Stimulated activated CD8-positive, alpha-beta memory T cell treated with anti-CD3 and anti-CD28 coated beads, Interleukin-7, amount 100 ng/mL, for 24 hours (primary cell): ENCODE data around the gene IGFALS.

Source experiments
- DNase-seq: peaks from one replicate; pipeline ENCODE4 v3.0.0-alpha.2; 2020; ENCODE audit warnings: low read depth

The IGFALS gene

GRCh38 chr16:1789643-1790045 is 3.9 kb downstream of the IGFALS start:
- no peak for DNase-seq

GRCh38 chr16:1788708-1789100 is 4.8 kb downstream of the IGFALS start:
- DNase-seq = no peak

GRCh38 chr16:1788095-1788707 is 5.3 kb downstream of the IGFALS start:
- DNase-seq = no peak

GRCh38 chr16:1787322-1788094 is 6.0 kb downstream of the IGFALS start:
- DNase-seq = no peak

- DNase-seq = no peak
These were observed 6.5 kb downstream of the IGFALS start for GRCh38 chr16:1787056-1787321.

DNA sequence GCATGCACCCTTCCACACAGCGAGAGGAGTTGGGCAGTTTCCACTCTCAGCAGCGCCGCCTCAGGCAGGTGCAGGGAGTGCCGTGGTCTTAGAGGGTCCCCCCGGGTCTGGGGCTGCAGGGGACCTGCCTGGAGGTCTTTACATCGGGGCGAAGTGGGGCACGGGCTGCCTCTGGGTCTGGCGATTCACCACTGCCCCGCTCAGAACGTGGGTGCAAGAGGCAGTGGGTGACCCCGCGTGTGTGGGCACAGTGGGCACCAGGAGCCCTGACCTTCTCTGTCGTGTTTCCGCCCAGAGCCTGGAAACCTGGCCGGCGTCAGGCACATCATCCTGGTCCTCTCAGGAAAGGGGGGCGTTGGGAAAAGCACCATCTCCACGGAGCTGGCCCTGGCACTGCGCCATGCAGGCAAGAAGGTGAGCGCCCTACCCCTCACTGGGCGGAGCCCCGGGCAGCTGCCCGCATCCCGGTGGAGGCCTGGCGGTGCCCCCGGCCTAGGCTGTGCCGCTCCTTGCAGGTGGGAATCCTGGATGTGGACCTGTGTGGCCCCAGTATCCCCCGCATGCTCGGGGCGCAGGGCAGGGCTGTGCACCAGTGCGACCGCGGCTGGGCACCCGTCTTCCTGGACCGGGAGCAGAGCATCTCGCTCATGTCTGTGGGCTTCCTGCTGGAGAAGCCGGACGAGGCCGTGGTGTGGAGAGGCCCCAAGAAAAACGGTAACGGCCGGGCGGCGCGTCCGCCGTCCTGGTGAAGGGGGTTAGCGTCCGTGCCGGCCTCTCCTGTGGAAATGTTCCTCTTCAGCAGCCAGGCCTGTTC is 7.1 kb downstream of the IGFALS start:
- DNase-seq = no peak

GRCh38 chr16:1785846-1786170 is 7.7 kb downstream of the IGFALS start:
- no peak for DNase-seq

GRCh38 chr16:1784977-1785845 is 8.3 kb downstream of the IGFALS start:
- no peak for DNase-seq

- peak; percentile 95 for DNase-seq
These were observed 10.9 kb downstream of the IGFALS start, which contains the start of the genes NUBP2 and SPSB3 for GRCh38 chr16:1782408-1783264. NUBP2 (plus strand) TSS chr16:1782960; CDS start chr16:1783021, 61 bp downstream. SPSB3 (minus strand) TSS chr16:1782571; CDS start chr16:1781483, 1,088 bp downstream.

GRCh38 chr16:1781758-1782407 is 11.6 kb downstream of the IGFALS start:
- no peak for DNase-seq

DNA sequence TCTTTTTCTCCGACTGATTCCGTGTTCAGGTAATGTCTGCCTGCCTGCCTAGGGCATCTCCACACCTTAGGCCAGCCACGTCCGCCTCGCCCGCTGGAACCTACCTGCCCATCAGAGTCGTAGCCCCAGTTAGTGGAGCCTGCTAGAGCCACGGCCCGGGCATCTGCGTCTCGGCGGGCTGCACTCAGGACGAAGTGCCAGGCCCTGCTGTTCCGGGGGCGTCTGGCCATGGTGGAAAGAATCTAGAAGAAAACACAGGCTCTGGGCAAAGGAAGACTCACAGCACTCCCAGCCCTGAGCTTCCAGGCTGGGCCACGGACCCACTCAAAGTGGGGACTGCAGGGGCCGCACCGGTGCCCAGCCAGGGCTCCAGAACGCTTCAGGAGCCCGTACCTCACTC is 12.3 kb downstream of the IGFALS start:
- DNase-seq = no peak

- DNase-seq = no peak
These were observed 12.8 kb downstream of the IGFALS start for GRCh38 chr16:1780677-1781072.

- DNase-seq = no peak
These were observed 13.5 kb downstream of the IGFALS start for GRCh38 chr16:1779741-1780676.

DNA sequence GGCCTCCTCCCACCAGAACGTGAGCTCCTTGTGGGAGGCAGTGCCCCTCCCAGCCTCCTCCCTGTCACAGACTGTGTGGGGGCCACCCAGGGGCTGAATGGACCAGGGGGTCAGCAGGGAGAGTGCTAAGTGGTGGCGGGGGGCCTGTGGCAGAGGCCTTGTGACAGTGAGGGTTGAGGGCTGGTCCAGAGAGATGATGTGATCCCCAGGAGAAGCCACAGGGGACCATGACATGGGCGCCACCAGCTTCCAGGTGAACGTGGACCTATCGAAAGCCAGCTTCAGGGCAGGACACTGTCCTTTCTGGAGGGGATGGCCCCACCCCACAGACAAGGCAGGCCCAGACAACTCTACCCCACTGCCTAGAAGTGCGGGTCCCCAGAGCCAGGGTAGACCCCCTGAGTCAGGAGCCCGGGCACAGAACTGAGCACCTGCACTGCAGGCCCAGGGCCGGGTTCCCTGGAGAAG is 14.2 kb downstream of the IGFALS start:
- no peak for DNase-seq

- DNase-seq = no peak
These were observed 15.0 kb downstream of the IGFALS start for GRCh38 chr16:1778200-1779179.

DNA sequence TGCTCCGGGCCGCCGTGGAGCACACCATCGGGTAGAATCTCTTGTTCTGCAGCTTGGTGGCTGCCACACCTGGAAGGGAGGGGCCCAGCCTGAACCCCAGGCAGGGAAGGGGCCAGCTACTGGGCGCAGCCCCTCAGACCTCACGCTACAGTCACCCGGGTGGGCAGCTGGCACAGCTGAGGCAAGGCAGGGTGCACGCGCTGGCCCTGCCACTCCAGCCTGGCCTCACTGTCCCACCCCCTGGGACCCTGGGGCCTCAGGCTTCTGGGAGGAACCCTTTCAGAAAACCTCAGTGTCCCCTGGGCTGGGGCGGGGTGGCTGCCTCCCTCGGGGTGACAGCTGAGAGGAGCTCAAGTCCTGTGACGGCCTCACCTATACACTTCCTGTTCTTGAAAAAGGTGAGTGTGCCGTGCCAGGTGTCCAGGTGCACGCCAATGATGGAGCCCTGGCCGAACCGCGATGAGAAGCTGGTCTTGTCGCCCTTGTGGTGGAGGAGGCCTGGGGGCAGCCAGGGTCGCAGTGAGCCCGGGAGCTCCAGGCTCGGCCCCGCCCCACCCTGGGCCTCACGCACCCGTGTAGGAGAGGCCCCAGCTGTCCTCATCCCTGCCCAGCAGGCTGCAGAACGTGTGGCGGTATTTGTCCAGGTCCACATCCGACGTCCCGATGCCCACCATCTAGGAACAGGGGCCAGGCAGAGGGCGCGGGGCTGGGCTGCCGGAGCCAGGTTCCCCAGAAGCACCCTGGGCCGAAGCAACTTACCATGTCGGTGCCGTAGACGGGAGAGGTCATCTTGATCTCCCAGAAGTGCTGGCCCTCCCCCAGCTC is 15.9 kb downstream of the IGFALS start:
- DNase-seq = no peak

DNA sequence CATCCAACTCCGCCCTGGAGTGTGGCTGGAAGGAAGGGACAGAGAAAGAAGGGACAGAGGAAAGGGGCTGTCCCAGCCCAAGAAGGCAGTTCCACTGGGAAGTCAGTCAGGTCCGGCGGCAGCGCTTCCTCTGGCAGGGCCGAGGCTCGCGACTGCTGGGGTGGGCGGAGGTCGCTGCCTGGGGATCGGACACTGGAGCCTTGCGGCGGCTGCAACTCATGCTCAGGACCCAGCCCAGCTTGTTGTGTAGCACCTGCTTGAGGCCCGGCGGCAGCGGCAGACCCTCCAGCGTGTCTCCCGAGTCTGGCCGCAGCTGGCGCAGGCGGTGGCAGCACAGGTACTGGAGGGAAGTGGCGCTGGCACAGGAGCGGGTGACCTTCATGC is 16.5 kb downstream of the IGFALS start:
- no peak for DNase-seq

GRCh38 chr16:1776672-1776955 is 16.9 kb downstream of the IGFALS start:
- DNase-seq = no peak
